ENCODE results near the gene CEP19. TPM values are rescaled to one million over a fixed set of nuclear protein-coding genes. Genes with fewer than 3 reads are reported as not detected.
A peak's percentile ranks its signal among the peaks of the same experiment; 100 is the strongest.
"Not testable (repeated sequence)": the region's sequence is repeated elsewhere in the genome, so short reads cannot be mapped to it uniquely, and the experiment has no call there.

CEP19 gene
- 1 to 10 TPM; 3.7 to 4.5 TPM for total RNA-seq

- no peaks in the 10 kb centered on the region for H3K27me3 Mint-ChIP-seq
- peaks cover 17% of the 10 kb centered on the region for H3K4me1 Mint-ChIP-seq
- H3K4me3 Mint-ChIP-seq, result peak within 1 kb of the TSS; percentile 90
- H3K27ac Mint-ChIP-seq, result peak within 1 kb of the TSS; percentile 94
- H3K36me3 Mint-ChIP-seq (ENCODE audit: low read depth), result no peaks in the 10 kb centered on the region
- ATAC-seq (replicated peaks), result peak; percentile 86
- H3K9me3 Mint-ChIP-seq, result no peaks in the 10 kb centered on the region
These were observed at the start of gene CEP19, which contains the start of gene PIGX for GRCh38 chr3:196711838-196712513. TSS of gene CEP19 (minus strand) at chr3:196712250. CDS start at chr3:196708657, 3,593 bp downstream. TSS of gene PIGX (plus strand) at chr3:196712377.

GRCh38 chr3:196757876-196758739 is 46.1 kb upstream of the CEP19 start:
- Mint-ChIP-seq H3K9me3 (peaks cover 3% of the 10 kb centered on the region), H3K27me3 (no peaks in the 10 kb centered on the region), H3K36me3 (ENCODE audit: low read depth) (peaks cover 82% of the 10 kb centered on the region), H3K4me3 (peak overlapping the region; percentile 52), H3K4me1 (peaks cover 33% of the 10 kb centered on the region), H3K27ac (peak overlapping the region; percentile 74)
- ATAC-seq (replicated peaks), result peak; percentile 68

- H3K4me3 Mint-ChIP-seq, result peak overlapping the region; percentile 8
- peaks cover 3% of the 10 kb centered on the region for H3K9me3 Mint-ChIP-seq
- peaks cover 90% of the 10 kb centered on the region for H3K36me3 Mint-ChIP-seq (ENCODE audit: low read depth)
- peaks cover 33% of the 10 kb centered on the region for H3K4me1 Mint-ChIP-seq
- ATAC-seq (replicated peaks), result no peak
- peak overlapping the region; percentile 0 for H3K27ac Mint-ChIP-seq
- H3K27me3 Mint-ChIP-seq, result no peaks in the 10 kb centered on the region
These were observed 44.7 kb upstream of the CEP19 start for GRCh38 chr3:196756732-196757131.

DNA sequence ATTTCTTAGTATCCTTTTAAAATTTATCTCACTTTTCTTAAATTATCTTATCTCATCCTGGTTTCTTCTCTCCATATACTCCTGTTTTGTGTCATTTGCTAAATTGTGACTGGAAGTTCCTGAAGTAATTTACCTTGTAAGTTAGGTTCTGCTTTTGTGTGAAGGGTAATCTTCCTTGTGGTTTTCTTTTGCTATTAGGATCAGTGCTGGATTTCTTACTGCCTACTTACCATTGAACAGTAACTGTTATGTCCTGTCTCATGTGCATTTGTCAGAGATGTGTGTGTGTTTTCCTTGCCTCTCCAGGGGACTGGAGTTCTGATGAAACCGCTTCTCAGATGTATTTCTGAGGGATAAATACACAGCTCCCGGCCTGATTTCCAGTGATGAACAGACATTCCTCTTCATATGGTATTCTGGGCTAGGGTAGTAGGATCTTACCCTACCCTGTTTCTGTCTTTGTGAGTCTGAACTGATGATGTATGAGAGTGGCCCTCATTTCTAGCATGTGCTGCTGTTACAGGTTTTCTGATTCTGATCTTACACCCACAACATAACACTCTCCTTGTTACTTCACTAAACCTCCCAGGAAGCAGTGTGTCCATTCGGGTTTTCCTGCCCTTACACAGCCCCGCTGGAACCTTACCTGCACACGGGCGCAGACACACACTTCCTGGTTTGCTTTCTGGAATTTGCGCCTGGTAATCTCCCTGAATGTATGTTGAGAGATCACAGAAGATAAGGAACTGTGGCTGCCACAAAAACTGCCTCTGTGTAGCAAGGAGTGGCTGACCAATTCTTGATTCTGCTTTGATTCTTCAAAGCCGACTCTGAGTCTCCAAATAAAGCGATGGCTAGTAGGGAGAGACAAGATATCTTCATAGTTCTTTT is 42.3 kb upstream of the CEP19 start:
- no peaks in the 10 kb centered on the region for H3K27me3 Mint-ChIP-seq
- H3K4me3 Mint-ChIP-seq, result no peak overlapping the region
- peaks cover 98% of the 10 kb centered on the region for H3K36me3 Mint-ChIP-seq (ENCODE audit: low read depth)
- peaks cover 29% of the 10 kb centered on the region for H3K4me1 Mint-ChIP-seq
- H3K9me3 Mint-ChIP-seq, result peaks cover 3% of the 10 kb centered on the region
- H3K27ac Mint-ChIP-seq, result peak overlapping the region; percentile 49
- no peak for ATAC-seq (replicated peaks)

GRCh38 chr3:196753201-196753600 is 41.2 kb upstream of the CEP19 start:
- Mint-ChIP-seq H3K4me3 (no peak overlapping the region), H3K36me3 (ENCODE audit: low read depth) (peaks cover 99% of the 10 kb centered on the region), H3K27me3 (no peaks in the 10 kb centered on the region), H3K27ac (no peak overlapping the region), H3K4me1 (peaks cover 38% of the 10 kb centered on the region), H3K9me3 (peaks cover 3% of the 10 kb centered on the region)
- no peak for ATAC-seq (replicated peaks)

GRCh38 chr3:196749125-196749524 is 37.1 kb upstream of the CEP19 start:
- H3K27ac Mint-ChIP-seq, result peak overlapping the region; percentile 26
- H3K9me3 Mint-ChIP-seq, result no peaks in the 10 kb centered on the region
- ATAC-seq (replicated peaks), result no peak
- peaks cover 25% of the 10 kb centered on the region for H3K4me1 Mint-ChIP-seq
- H3K27me3 Mint-ChIP-seq, result no peaks in the 10 kb centered on the region
- H3K4me3 Mint-ChIP-seq, result peak overlapping the region; percentile 10
- H3K36me3 Mint-ChIP-seq (ENCODE audit: low read depth), result peaks cover 91% of the 10 kb centered on the region

DNA sequence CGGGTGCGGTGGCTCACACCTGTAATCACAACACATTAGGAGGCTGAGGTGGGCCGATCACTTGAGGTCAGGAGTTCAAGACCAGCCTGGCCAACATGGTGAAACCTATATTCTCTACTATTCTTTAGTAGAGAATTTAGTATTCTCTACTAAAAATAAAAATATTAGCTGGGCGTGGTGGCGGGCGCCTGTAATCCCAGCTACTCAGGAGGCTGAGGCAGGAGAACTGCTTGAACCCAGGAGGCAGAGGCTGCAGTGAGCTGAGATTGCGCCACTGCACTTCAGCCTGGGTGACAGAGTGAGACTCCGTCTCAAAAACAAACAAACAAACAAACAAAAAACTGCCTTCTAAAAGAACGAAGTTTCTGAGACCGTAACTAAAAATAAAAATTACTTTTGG is 31.5 kb upstream of the CEP19 start:
- ATAC-seq (replicated peaks); H3K27me3 Mint-ChIP-seq; H3K27ac Mint-ChIP-seq; H3K9me3 Mint-ChIP-seq: not testable (repeated sequence)
- Mint-ChIP-seq H3K4me3 (peak overlapping the region; percentile 100), H3K4me1 (peaks cover 24% of the 10 kb centered on the region), H3K36me3 (ENCODE audit: low read depth) (peaks cover 64% of the 10 kb centered on the region)

DNA sequence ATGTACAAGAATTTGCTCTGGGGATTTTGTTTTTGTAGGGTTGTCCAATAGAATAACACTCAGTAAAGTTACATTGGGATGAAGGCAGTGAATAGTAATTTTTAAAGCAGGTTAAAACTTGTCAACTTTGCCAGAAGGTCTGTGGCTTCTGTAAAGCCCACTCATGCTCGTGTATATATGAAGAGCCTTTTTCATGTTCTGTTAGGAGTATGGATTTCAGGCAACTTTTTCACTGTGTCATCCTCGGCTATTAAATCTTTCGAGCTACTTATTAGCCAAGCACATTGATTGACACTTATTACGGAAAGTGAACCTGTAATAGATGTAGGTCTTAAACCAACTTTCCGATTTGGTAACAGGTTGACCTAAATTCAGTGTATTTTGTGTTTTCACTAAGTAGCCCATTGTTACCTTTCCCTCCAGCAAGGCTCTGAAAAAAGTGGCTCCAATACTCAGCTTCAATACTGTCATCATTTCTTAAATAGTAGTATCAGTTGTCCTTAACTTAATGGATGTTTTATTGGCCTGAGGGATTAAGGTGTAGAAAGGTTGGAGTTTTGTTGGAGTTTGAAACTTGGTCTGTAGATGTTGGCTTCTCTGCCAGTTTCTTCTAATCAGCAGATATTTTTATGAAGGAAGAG is 29.3 kb upstream of the CEP19 start:
- H3K9me3 Mint-ChIP-seq, result no peaks in the 10 kb centered on the region
- peaks cover 20% of the 10 kb centered on the region for H3K4me1 Mint-ChIP-seq
- peak overlapping the region; percentile 100 for H3K27ac Mint-ChIP-seq
- peak overlapping the region; percentile 100 for H3K4me3 Mint-ChIP-seq
- peaks cover 43% of the 10 kb centered on the region for H3K36me3 Mint-ChIP-seq (ENCODE audit: low read depth)
- no peaks in the 10 kb centered on the region for H3K27me3 Mint-ChIP-seq
- ATAC-seq (replicated peaks), result no peak

GRCh38 chr3:196740481-196741248 is 28.6 kb upstream of the CEP19 start:
- Mint-ChIP-seq H3K27ac (peak overlapping the region; percentile 100), H3K27me3 (no peaks in the 10 kb centered on the region), H3K9me3 (no peaks in the 10 kb centered on the region), H3K36me3 (ENCODE audit: low read depth) (peaks cover 38% of the 10 kb centered on the region), H3K4me3 (peak overlapping the region; percentile 100), H3K4me1 (peaks cover 20% of the 10 kb centered on the region)
- peak; percentile 65 for ATAC-seq (replicated peaks)

- Mint-ChIP-seq H3K27ac (peak within 1 kb of the TSS; percentile 100), H3K4me3 (peak within 1 kb of the TSS; percentile 100), H3K9me3 (no peaks in the 10 kb centered on the region), H3K4me1 (peaks cover 20% of the 10 kb centered on the region), H3K36me3 (ENCODE audit: low read depth) (peaks cover 35% of the 10 kb centered on the region), H3K27me3 (no peaks in the 10 kb centered on the region)
- ATAC-seq (replicated peaks), result peak; percentile 90
These were observed 27.8 kb upstream of the CEP19 start, which contains the start of gene PAK2 for GRCh38 chr3:196739671-196740480. TSS of gene PAK2 (plus strand) at chr3:196739857. CDS start at chr3:196782647, 42,790 bp downstream.

DNA sequence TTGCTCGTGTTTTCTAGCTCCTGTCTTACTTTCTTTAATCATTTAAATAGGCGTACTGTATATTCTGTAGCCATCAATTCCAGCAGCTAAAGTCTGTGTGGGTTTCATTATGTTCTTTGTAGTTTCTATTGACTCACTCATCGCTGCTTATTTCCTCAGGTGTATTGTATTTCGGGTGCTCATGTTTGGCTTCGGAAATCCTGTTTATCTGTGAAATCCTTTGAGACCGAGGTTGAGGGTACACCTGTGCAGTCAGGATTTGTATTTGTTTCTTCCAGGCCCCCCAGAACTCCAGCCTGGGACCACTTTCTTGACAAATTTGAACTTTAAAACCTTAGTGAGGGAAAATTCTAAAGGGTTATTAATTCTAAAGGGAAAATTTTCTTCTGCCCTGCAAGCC is 25.6 kb upstream of the CEP19 start:
- no peak overlapping the region for H3K27ac Mint-ChIP-seq
- ATAC-seq (replicated peaks), result no peak
- H3K36me3 Mint-ChIP-seq (ENCODE audit: low read depth), result peaks cover 46% of the 10 kb centered on the region
- H3K27me3 Mint-ChIP-seq, result no peaks in the 10 kb centered on the region
- no peaks in the 10 kb centered on the region for H3K9me3 Mint-ChIP-seq
- H3K4me1 Mint-ChIP-seq, result peaks cover 15% of the 10 kb centered on the region
- H3K4me3 Mint-ChIP-seq, result no peak overlapping the region

- Mint-ChIP-seq H3K36me3 (ENCODE audit: low read depth) (peaks cover 46% of the 10 kb centered on the region), H3K27ac (no peak overlapping the region), H3K27me3 (no peaks in the 10 kb centered on the region), H3K4me1 (peaks cover 14% of the 10 kb centered on the region), H3K4me3 (no peak overlapping the region), H3K9me3 (no peaks in the 10 kb centered on the region)
- ATAC-seq (replicated peaks), result no peak
These were observed 24.8 kb upstream of the CEP19 start for GRCh38 chr3:196736670-196737374.

All from activated T-helper 17 cell treated with anti-CD3 and anti-CD28 coated beads, Interleukin-2, amount 50 U/mL, for 72 hours (primary cell).